ENCODE results near the gene SLC38A10.

The SLC38A10 gene

DNA sequence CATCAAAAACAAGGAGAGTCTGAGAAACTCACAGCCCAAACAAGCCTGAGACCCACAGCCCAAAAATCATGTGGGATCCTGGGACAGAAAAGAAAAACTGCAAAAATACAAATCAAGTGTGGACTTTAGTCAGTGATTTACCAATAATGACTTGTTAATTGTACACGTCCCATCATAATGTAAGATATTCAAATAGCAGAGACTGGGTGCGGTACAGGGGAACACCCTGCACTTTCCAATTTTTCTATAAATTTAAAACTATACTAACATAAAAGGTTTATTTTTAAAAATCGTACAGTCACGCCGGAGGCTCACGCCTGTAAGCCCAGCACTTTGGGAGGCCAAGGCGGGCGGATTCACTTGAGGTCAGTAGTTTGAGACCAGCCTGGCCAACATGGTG, 81.1 kb downstream of the SLC38A10 start:
- TF ChIP-seq, protein P1, sequence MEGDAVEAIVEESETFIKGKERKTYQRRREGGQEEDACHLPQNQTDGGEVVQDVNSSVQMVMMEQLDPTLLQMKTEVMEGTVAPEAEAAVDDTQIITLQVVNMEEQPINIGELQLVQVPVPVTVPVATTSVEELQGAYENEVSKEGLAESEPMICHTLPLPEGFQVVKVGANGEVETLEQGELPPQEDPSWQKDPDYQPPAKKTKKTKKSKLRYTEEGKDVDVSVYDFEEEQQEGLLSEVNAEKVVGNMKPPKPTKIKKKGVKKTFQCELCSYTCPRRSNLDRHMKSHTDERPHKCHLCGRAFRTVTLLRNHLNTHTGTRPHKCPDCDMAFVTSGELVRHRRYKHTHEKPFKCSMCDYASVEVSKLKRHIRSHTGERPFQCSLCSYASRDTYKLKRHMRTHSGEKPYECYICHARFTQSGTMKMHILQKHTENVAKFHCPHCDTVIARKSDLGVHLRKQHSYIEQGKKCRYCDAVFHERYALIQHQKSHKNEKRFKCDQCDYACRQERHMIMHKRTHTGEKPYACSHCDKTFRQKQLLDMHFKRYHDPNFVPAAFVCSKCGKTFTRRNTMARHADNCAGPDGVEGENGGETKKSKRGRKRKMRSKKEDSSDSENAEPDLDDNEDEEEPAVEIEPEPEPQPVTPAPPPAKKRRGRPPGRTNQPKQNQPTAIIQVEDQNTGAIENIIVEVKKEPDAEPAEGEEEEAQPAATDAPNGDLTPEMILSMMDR (IDR thresholded peaks at IDR 0.05; ENCODE audit: control extremely low read depth, extremely low read depth, low read depth, missing control alignments) = no peak
- CTCF ChIA-PET = no interaction called here
- POLR2A ChIA-PET = no interaction called here
- DNase-seq (ENCODE audit: extremely low spot score) = no peak

DNA sequence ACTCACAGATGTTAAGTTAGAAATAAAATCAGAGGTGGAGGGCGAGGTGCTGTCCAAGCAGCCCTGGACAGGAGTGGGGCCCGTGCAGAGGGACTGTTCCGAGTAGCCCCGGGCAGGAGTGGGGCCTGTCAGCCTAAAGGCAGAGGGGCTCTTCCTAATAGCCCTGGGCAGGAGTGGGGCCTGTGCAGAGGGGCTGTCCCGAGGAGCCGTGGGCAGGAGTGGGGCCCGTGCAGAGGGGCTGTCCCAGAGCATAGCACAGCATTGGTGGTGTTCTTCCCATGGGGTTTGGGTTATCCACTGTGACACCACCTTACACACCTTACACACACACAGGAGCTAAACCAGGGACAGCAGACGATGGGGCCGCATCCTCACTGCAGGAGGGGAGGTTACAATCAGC, 82.7 kb downstream of the SLC38A10 start:
- TF ChIP-seq, protein P1 (IDR thresholded peaks at IDR 0.05; ENCODE audit: control extremely low read depth, extremely low read depth, low read depth, missing control alignments) = no peak
- ChIA-PET POLR2A (no interaction called here), CTCF (no interaction called here)

DNA sequence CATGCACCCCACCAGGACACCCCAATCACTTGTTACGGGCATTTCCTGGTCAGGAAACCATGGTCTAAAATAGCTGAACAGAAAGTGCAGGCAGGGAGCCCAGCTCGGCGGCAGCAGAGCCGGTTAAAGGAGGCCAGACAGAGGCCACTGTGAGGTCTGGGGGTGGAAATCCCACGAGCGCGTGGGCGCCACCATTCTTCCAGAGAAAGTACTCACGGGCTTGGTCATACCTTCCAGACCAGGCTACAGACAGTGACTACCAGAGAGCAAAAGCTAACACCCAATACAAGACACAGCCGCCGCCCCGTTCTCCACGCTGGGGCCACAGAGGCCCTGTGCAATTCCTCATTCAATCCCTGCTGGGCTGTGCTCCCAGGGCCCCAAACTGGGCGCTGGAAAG, 84.2 kb downstream of the SLC38A10 start:
- POLR2A ChIA-PET = no interaction called here
- CTCF ChIA-PET = interaction anchor here (1.0 to 1.1 kb wide), 2 partner anchors 12 to 69 kb away, joined by 3 read pairs; partner anchors contain the start of gene CEP131

More for the DNA sequence above, 82.7 kb downstream of the SLC38A10 start:
- no peak for DNase-seq (ENCODE audit: extremely low spot score)

DNA sequence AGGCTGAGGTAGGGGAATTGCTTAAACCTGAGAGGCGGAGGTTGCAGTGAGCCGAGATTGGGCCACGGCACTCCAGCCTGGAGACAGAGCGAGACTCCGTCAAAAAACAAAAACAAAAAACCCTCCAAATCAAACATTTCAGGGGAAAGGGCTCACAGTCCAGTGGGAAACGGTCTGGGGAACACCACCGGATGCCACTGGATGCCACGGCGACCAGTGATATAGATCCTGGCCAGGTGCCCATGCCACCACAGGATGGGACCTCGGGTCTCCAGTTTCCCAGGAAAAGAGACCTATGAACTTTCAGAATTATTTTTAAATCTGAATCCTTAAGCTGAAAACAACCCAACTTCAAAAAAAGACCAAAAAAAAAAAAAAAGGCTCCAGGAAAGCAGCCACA, 84.6 kb downstream of the SLC38A10 start:
- POLR2A ChIA-PET = no interaction called here
- TF ChIP-seq, protein P1 (IDR thresholded peaks at IDR 0.05; ENCODE audit: control extremely low read depth, extremely low read depth, low read depth, missing control alignments) = no peak
- DNase-seq (ENCODE audit: extremely low spot score) = no peak
- CTCF ChIA-PET = interaction anchor here (1.0 kb wide), 1 partner anchor 68 kb away, joined by 3 read pairs; no protein-coding TSS in a partner anchor

More for the DNA sequence above, 84.2 kb downstream of the SLC38A10 start:
- DNase-seq (ENCODE audit: extremely low spot score) = no peak
- TF ChIP-seq, protein P1 (IDR thresholded peaks at IDR 0.05; ENCODE audit: control extremely low read depth, extremely low read depth, low read depth, missing control alignments) = no peak

DNA sequence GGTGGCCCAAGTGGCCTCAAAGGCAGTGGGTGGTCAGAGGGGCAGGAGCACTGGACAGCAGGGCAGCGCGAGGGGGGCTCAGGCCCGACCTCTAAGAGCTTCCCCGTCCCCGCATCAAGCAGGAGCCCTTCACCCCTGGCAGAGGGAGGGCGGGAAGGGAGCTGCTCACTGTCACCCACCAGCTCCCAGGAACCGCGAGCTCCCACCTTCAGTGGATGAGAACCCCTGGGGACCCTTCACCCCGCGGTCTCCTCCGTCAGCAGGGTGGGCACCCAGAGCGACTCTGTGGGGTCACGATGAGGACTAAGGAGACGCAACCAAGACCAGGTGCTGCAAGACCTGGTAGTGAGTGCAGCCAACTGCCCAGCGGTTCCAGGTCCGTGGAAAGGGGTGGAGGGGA, 86.0 kb downstream of the SLC38A10 start:
- TF ChIP-seq, protein P1 (IDR thresholded peaks at IDR 0.05; ENCODE audit: control extremely low read depth, extremely low read depth, low read depth, missing control alignments) = no peak
- ChIA-PET CTCF (no interaction called here), POLR2A (no interaction called here)
- DNase-seq (ENCODE audit: extremely low spot score) = no peak

DNA sequence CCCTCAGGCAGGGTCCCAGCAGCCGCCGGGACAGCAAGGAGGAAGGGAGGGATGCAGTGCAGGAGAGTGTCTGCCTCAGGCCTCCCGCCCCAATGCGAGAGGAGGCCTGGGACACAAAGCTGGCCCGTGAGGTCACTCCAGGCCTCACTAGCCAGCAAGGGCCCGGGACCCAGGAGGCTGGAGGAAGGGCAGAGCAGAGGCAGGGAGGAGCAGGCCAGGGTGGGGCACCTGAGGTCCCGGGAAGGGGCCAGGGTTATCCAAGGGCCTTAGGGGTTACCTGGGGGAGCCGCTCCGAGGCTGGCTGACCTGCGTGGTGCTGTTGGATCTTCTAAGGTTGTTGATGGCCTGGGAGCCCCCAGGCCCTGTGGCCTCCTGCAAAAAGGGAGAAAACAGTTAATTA, 86.5 kb downstream of the SLC38A10 start:
- CTCF ChIA-PET = no interaction called here
- POLR2A ChIA-PET = no interaction called here
- TF ChIP-seq, protein P1 (IDR thresholded peaks at IDR 0.05; ENCODE audit: control extremely low read depth, extremely low read depth, low read depth, missing control alignments) = no peak
- no peak for DNase-seq (ENCODE audit: extremely low spot score)
